ENCODE data around the gene TMEM61. TPM values are rescaled to one million over a fixed set of nuclear protein-coding genes. Genes with fewer than 3 reads are reported as not detected.

TMEM61 gene
- total RNA-seq, 1 donor, result not detected

GRCh38 chr1:54994355-54994990 is 14.0 kb downstream of the TMEM61 start:
- no peak for TF ChIP-seq CTCF (IDR thresholded peaks at IDR 0.05; ENCODE audit: insufficient read depth, low read depth, low read length)
- DNase-seq (ENCODE audit: low read depth), result no peak

GRCh38 chr1:54995013-54995760 is 14.8 kb downstream of the TMEM61 start:
- no peak for TF ChIP-seq CTCF (IDR thresholded peaks at IDR 0.05; ENCODE audit: insufficient read depth, low read depth, low read length)
- H3K4me3 ChIP-seq (ENCODE audit: low read depth, low read length), result no peak overlapping the region
- no peak for DNase-seq (ENCODE audit: low read depth)

More at GRCh38 chr1:54994355-54994990, 14.0 kb downstream of the TMEM61 start:
- H3K4me3 ChIP-seq (ENCODE audit: low read depth, low read length), result no peak overlapping the region

- DNase-seq (ENCODE audit: low read depth), result no peak
- H3K4me3 ChIP-seq (ENCODE audit: low read depth, low read length), result no peak overlapping the region
- TF ChIP-seq CTCF (IDR thresholded peaks at IDR 0.05; ENCODE audit: insufficient read depth, low read depth, low read length), result no peak
These were observed 15.4 kb downstream of the TMEM61 start for GRCh38 chr1:54995835-54996234.

GRCh38 chr1:54996359-54996868 is 16.0 kb downstream of the TMEM61 start:
- peak; percentile 53 for DNase-seq (ENCODE audit: low read depth)
- H3K4me3 ChIP-seq (ENCODE audit: low read depth, low read length), result no peak overlapping the region
- peak; percentile 75 for TF ChIP-seq CTCF (IDR thresholded peaks at IDR 0.05; ENCODE audit: insufficient read depth, low read depth, low read length)

- DNase-seq (ENCODE audit: low read depth), result no peak
- no peak for TF ChIP-seq CTCF (IDR thresholded peaks at IDR 0.05; ENCODE audit: insufficient read depth, low read depth, low read length)
- H3K4me3 ChIP-seq (ENCODE audit: low read depth, low read length), result no peak overlapping the region
These were observed 16.7 kb downstream of the TMEM61 start for GRCh38 chr1:54996869-54997710.

GRCh38 chr1:54997711-54997986 is 17.2 kb downstream of the TMEM61 start:
- no peak for TF ChIP-seq CTCF (IDR thresholded peaks at IDR 0.05; ENCODE audit: insufficient read depth, low read depth, low read length)
- DNase-seq (ENCODE audit: low read depth), result no peak
- H3K4me3 ChIP-seq (ENCODE audit: low read depth, low read length), result no peak overlapping the region
